Stomach smooth muscle (tissue), 2 donors: ENCODE results near the gene SLC27A6.
"Not testable (repeated sequence)": the region's sequence is repeated elsewhere in the genome, so short reads cannot be mapped to it uniquely, and the experiment has no call there.

ENCODE experiments used
- H3K27ac ChIP-seq: one replicate; pipeline ENCODE4 v1.7.0; 2013; ENCODE audit warnings: mild to moderate bottlenecking, low read length, inconsistent platforms
- H3K27me3 ChIP-seq, 2 donors: one replicate each; pipeline ENCODE4 v1.7.0; 2013; ENCODE audit warnings: low read length in 2 of 2; ENCODE audit not compliant: insufficient read depth in 2 of 2, control insufficient read depth in 1 of 2
- H3K36me3 ChIP-seq, 2 donors: one replicate each; pipeline ENCODE4 v1.7.0; 2013; ENCODE audit warnings: low read length in 2 of 2; ENCODE audit not compliant: control insufficient read depth in 2 of 2, insufficient read depth in 2 of 2
- H3K4me1 ChIP-seq: one replicate; pipeline ENCODE4 v1.7.0; 2013; ENCODE audit warnings: low read length; ENCODE audit not compliant: control insufficient read depth, insufficient read depth
- H3K4me3 ChIP-seq, 2 donors: one replicate each; pipeline ENCODE4 v1.7.0; 2013; ENCODE audit warnings: low read length in 2 of 2
- H3K9ac ChIP-seq, 2 donors: one replicate each; pipeline ENCODE4 v1.7.0; 2013; ENCODE audit warnings: low read length in 2 of 2, mild to moderate bottlenecking in 1 of 2
- H3K9me3 ChIP-seq, 2 donors: one replicate each; pipeline ENCODE4 v1.7.0; 2013; ENCODE audit warnings: low read length in 2 of 2; ENCODE audit not compliant: control insufficient read depth in 2 of 2
- donor health status: healthy.
- donor health status: Pancreatic carcinoma.

Gene SLC27A6, protein sequence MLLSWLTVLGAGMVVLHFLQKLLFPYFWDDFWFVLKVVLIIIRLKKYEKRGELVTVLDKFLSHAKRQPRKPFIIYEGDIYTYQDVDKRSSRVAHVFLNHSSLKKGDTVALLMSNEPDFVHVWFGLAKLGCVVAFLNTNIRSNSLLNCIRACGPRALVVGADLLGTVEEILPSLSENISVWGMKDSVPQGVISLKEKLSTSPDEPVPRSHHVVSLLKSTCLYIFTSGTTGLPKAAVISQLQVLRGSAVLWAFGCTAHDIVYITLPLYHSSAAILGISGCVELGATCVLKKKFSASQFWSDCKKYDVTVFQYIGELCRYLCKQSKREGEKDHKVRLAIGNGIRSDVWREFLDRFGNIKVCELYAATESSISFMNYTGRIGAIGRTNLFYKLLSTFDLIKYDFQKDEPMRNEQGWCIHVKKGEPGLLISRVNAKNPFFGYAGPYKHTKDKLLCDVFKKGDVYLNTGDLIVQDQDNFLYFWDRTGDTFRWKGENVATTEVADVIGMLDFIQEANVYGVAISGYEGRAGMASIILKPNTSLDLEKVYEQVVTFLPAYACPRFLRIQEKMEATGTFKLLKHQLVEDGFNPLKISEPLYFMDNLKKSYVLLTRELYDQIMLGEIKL

GRCh38 chr5:128965011-128965637, at the start of gene SLC27A6:
Gene SLC27A6, plus strand, starts transcription at chr5:128965488. Its CDS starts 650 bp downstream, at chr5:128966138.
- Histone ChIP-seq H3K9ac (no peak within 1 kb of the TSS), H3K4me1 (no peaks in the 10 kb centered on the region), H3K4me3 (peak within 1 kb of the TSS; percentile 22 to 63), H3K27me3 (peaks cover 0 to 13% of the 10 kb centered on the region in 2 donors), H3K36me3 (no peaks in the 10 kb centered on the region), H3K9me3 (no peaks in the 10 kb centered on the region), H3K27ac (no peak within 1 kb of the TSS)

- H3K4me1 ChIP-seq: no peaks in the 10 kb centered on the region
These were observed 45.7 kb upstream of the SLC27A6 start for GRCh38 chr5:128919542-128919941.

DNA sequence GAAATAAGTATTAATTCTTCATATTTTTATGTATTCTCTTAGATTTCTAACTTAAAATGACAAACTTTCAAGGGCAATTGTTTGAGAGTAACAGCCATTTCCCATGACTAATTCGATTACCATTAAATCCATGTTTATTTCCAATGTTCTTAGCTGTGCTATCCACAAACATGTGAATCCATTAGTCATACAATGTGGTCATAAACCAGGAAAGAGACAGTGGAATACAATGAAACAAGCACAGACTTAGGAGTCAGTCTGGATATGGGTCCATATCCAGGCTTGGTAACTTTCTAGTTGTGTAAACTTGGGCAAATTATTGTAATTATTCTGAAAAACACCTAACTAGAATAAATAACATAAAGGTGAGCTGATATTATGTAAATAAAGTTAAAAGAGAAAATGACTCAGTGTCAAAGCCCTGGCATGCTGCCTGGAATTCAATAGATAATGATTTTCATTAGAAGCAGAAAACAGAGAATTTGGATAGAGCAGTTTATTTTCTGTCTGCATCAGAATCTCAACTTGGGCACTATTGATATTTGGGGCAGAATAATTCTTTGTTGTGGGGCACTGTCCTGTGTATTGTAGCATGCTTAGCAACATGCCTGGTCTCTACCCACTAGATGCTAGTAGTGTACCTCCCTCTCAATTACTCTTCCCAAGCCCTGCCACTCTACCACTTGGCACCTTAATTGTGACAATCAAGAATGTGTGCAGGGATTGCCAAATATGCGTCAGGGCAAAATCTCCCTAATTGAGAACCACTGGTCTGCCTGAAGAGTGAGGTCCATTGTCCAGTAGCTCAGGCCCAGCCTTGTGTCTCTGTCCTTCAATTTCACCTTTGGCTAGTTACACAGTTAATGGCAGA, 44.7 kb upstream of the SLC27A6 start:
- Histone ChIP-seq H3K27me3 (no peaks in the 10 kb centered on the region), H3K36me3 (no peaks in the 10 kb centered on the region), H3K4me1 (no peaks in the 10 kb centered on the region), H3K27ac (no peak overlapping the region), H3K4me3 (no peak overlapping the region), H3K9me3 (no peaks in the 10 kb centered on the region), H3K9ac (no peak overlapping the region)

More at GRCh38 chr5:128919542-128919941, 45.7 kb upstream of the SLC27A6 start:
- Histone ChIP-seq H3K27ac (no peak overlapping the region), H3K27me3 (no peaks in the 10 kb centered on the region), H3K4me3 (no peak overlapping the region), H3K9ac (no peak overlapping the region), H3K36me3 (no peaks in the 10 kb centered on the region), H3K9me3 (no peaks in the 10 kb centered on the region)

DNA sequence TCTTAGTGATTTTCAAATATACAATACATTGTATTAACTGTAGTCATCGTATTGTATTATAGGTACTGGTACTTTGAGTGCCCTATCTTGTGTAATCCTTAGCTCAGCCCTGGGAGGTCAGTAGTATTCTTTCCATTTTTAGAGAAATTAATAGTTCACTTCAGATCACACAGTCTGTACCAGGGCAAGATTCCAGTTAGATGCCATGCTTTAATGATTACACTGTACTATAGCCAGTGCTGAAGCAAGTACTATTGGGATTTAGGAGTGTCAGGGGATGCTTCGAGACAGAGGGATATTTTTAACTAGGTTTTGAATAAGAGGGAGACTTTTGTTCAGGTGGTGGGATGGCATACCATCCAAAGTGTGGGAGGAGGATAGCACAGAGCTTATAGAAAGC, 41.0 kb upstream of the SLC27A6 start:
- no peak overlapping the region for H3K9ac ChIP-seq
- H3K9me3 ChIP-seq: no peaks in the 10 kb centered on the region
- H3K27ac ChIP-seq: no peak overlapping the region
- no peak overlapping the region for H3K4me3 ChIP-seq
- H3K27me3 ChIP-seq: no peaks in the 10 kb centered on the region
- no peaks in the 10 kb centered on the region for H3K36me3 ChIP-seq
- H3K4me1 ChIP-seq: no peaks in the 10 kb centered on the region

GRCh38 chr5:128925973-128926372, 39.3 kb upstream of the SLC27A6 start:
- no peaks in the 10 kb centered on the region for H3K4me1 ChIP-seq
- H3K9me3 ChIP-seq: no peaks in the 10 kb centered on the region
- H3K36me3 ChIP-seq: no peaks in the 10 kb centered on the region
- no peak overlapping the region for H3K27ac ChIP-seq
- H3K27me3 ChIP-seq: no peaks in the 10 kb centered on the region
- no peak overlapping the region for H3K9ac ChIP-seq
- H3K4me3 ChIP-seq: no peak overlapping the region

GRCh38 chr5:128927644-128928043, 37.6 kb upstream of the SLC27A6 start:
- no peaks in the 10 kb centered on the region for H3K27me3 ChIP-seq
- no peak overlapping the region for H3K4me3 ChIP-seq
- no peaks in the 10 kb centered on the region for H3K9me3 ChIP-seq
- no peak overlapping the region for H3K9ac ChIP-seq
- H3K36me3 ChIP-seq: no peaks in the 10 kb centered on the region
- no peak overlapping the region for H3K27ac ChIP-seq
- H3K4me1 ChIP-seq: no peaks in the 10 kb centered on the region

DNA sequence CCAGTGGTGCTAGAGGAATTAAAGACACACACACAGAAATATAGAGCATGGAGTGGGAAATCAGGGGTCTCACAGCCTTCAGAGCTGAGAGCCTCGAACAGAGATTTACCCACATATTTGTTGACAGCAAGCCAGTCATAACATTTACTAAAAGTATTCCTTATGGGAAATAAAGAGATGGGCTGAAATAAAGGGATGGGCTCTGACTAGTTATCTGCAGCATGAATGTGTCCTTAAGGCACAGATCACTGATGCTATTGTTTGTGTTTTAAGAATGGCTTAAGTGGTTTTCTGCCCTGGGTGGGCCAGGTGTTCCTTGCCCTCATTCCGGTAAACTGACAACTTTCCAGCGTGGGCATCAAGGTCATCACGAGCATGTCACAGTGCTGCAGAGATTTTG, 33.1 kb upstream of the SLC27A6 start:
- not testable (repeated sequence) for H3K9me3 ChIP-seq, H3K36me3 ChIP-seq, H3K27me3 ChIP-seq, H3K9ac ChIP-seq, H3K4me3 ChIP-seq, H3K27ac ChIP-seq, H3K4me1 ChIP-seq

GRCh38 chr5:128943100-128943499, 22.2 kb upstream of the SLC27A6 start:
- not testable (repeated sequence) for H3K9ac ChIP-seq, H3K27me3 ChIP-seq, H3K27ac ChIP-seq, H3K4me1 ChIP-seq, H3K9me3 ChIP-seq, H3K4me3 ChIP-seq, H3K36me3 ChIP-seq

DNA sequence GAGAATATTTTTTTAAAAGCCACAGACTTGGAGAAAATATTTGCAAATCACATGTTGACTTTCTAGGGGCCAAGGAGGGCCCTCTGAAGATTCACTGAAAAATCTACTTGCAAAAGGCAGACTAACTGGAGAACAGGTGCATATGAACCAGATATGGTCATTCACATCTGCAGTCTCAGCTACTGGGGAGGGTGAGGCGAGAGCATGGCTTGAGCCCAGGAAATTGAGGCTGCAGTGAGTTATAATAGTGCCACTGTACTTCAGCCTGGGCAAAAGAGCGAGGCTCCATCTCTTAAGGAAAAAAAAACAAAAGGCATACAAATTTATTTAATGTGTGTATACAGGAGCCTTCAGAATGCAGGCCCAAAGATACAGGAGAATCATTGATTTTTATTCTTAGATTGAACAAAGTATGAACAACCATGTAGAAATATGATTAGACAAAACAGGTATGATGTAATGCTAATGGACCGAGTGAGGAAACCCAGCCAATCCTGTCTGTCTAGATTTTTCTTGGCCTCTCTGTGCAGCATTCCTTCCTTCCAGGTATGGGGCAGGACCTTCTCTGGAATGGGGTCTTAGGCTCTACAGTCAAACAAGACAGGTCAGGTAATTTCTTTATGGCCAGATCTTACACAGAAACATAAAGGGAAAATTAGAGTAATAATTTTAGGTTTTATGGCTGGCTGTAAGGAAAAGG, 15.3 kb upstream of the SLC27A6 start:
- no peaks in the 10 kb centered on the region for H3K27me3 ChIP-seq
- no peak overlapping the region for H3K4me3 ChIP-seq
- no peaks in the 10 kb centered on the region for H3K36me3 ChIP-seq
- H3K4me1 ChIP-seq: no peaks in the 10 kb centered on the region
- no peaks in the 10 kb centered on the region for H3K9me3 ChIP-seq
- no peak overlapping the region for H3K9ac ChIP-seq
- no peak overlapping the region for H3K27ac ChIP-seq

GRCh38 chr5:128951301-128951700, 14.0 kb upstream of the SLC27A6 start:
- not testable (repeated sequence) for H3K9ac ChIP-seq, H3K9me3 ChIP-seq, H3K4me3 ChIP-seq, H3K4me1 ChIP-seq, H3K27ac ChIP-seq, H3K36me3 ChIP-seq, H3K27me3 ChIP-seq
